ENCODE data around the gene RPS18.

DNA sequence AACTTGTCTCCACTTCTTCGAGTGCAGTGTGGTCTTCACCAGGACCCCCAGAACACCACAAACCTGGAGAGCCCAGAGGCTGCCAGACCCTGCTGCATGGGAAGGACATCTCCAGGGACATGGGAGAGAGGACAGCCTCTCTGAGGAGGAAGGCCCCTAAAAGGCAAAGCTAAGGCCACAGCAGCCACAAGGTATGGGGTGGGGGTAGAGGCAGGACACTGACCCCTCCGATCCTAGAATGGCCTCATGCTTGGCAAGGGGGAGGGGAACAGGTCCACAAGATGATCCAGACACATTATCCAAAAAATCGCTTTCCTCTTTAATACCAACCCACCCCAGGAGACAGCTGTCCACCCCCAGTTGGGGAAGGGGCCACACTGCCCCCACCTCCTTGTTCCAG, 6.9 kb downstream of the RPS18 start:
- TF ChIP-seq, protein P1, sequence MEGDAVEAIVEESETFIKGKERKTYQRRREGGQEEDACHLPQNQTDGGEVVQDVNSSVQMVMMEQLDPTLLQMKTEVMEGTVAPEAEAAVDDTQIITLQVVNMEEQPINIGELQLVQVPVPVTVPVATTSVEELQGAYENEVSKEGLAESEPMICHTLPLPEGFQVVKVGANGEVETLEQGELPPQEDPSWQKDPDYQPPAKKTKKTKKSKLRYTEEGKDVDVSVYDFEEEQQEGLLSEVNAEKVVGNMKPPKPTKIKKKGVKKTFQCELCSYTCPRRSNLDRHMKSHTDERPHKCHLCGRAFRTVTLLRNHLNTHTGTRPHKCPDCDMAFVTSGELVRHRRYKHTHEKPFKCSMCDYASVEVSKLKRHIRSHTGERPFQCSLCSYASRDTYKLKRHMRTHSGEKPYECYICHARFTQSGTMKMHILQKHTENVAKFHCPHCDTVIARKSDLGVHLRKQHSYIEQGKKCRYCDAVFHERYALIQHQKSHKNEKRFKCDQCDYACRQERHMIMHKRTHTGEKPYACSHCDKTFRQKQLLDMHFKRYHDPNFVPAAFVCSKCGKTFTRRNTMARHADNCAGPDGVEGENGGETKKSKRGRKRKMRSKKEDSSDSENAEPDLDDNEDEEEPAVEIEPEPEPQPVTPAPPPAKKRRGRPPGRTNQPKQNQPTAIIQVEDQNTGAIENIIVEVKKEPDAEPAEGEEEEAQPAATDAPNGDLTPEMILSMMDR (IDR thresholded peaks at IDR 0.05; ENCODE audit: insufficient read depth, low read length, poor library complexity, severe bottlenecking): no peak
- TF ChIP-seq EZH2phosphoT487 (conservative IDR thresholded peaks at IDR 0.05; ENCODE audit: low read length): no peak

Data from SU-DHL-6 (cell line).